ENCODE data around the gene SPRED3. TPM values are rescaled to one million over a fixed set of nuclear protein-coding genes. Genes with fewer than 3 reads are reported as not detected.

SPRED3 gene
- total RNA-seq, 1 donor from 2014 or later: 8.7 TPM

DNA sequence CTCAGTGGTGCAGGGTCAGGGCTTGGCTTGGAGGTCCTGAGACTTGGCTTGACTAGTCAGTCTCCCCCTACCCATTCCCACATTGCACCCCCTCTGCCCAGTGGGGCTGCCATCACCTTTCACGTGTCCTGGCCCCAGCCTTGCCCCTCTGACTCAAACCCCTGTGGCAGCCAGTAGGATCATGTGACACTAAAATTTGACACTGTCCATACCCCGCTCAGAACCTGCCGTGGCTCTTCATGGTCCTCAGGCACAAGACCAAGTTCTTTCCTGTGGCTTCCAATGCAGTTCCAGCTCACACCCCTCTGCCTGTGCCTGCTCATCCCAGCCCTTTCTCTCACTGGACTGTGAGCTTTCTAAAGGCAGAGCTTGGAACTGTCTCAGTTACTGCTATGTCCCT lies 11.9 kb upstream of the SPRED3 start:
- Mint-ChIP-seq H3K27ac (ENCODE audit: unreplicated experiment) (no peak overlapping the region), H3K9me3 (ENCODE audit: unreplicated experiment) (peaks cover 11% of the 10 kb centered on the region), H3K4me1 (ENCODE audit: low read depth, unreplicated experiment) (peaks cover 9% of the 10 kb centered on the region), H3K4me3 (ENCODE audit: unreplicated experiment) (peak overlapping the region; percentile 97), H3K27me3 (ENCODE audit: unreplicated experiment) (peaks cover 6% of the 10 kb centered on the region), H3K36me3 (ENCODE audit: unreplicated experiment) (no peaks in the 10 kb centered on the region)
- DNase-seq: no peak
- TF ChIP-seq, protein P1, sequence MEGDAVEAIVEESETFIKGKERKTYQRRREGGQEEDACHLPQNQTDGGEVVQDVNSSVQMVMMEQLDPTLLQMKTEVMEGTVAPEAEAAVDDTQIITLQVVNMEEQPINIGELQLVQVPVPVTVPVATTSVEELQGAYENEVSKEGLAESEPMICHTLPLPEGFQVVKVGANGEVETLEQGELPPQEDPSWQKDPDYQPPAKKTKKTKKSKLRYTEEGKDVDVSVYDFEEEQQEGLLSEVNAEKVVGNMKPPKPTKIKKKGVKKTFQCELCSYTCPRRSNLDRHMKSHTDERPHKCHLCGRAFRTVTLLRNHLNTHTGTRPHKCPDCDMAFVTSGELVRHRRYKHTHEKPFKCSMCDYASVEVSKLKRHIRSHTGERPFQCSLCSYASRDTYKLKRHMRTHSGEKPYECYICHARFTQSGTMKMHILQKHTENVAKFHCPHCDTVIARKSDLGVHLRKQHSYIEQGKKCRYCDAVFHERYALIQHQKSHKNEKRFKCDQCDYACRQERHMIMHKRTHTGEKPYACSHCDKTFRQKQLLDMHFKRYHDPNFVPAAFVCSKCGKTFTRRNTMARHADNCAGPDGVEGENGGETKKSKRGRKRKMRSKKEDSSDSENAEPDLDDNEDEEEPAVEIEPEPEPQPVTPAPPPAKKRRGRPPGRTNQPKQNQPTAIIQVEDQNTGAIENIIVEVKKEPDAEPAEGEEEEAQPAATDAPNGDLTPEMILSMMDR (IDR thresholded peaks at IDR 0.05; ENCODE audit: partially characterized antibody, unreplicated experiment): no peak

DNA sequence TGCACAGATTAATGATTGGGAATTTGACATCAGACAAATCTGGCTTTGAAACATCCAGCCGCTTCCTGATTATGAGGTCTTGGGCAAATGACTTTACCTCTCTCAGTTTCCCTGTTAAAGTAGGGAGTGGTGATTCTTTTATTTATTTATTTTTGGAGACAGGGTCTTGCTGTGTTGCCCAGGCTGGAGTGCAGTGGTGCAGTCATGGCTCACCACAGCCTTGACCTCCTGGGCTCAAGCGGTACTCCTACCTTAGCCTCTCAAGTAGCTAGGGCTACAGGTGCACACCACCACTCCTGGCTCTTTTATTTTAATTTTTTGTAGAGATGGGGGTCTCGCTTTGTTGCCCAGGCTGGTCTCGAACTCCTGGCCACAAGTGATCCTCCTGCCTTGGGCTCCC lies 11.4 kb upstream of the SPRED3 start:
- Mint-ChIP-seq H3K27me3 (ENCODE audit: unreplicated experiment) (peaks cover 6% of the 10 kb centered on the region), H3K4me3 (ENCODE audit: unreplicated experiment) (peak overlapping the region; percentile 97), H3K9me3 (ENCODE audit: unreplicated experiment) (peaks cover 11% of the 10 kb centered on the region), H3K4me1 (ENCODE audit: low read depth, unreplicated experiment) (peaks cover 9% of the 10 kb centered on the region), H3K27ac (ENCODE audit: unreplicated experiment) (no peak overlapping the region), H3K36me3 (ENCODE audit: unreplicated experiment) (no peaks in the 10 kb centered on the region)
- DNase-seq: no peak
- TF ChIP-seq, protein P1 (IDR thresholded peaks at IDR 0.05; ENCODE audit: partially characterized antibody, unreplicated experiment): no peak

- Mint-ChIP-seq H3K9me3 (ENCODE audit: unreplicated experiment) (peaks cover 11% of the 10 kb centered on the region), H3K27ac (ENCODE audit: unreplicated experiment) (no peak overlapping the region), H3K4me3 (ENCODE audit: unreplicated experiment) (no peak overlapping the region), H3K4me1 (ENCODE audit: low read depth, unreplicated experiment) (peaks cover 9% of the 10 kb centered on the region), H3K27me3 (ENCODE audit: unreplicated experiment) (peaks cover 3% of the 10 kb centered on the region), H3K36me3 (ENCODE audit: unreplicated experiment) (no peaks in the 10 kb centered on the region)
- TF ChIP-seq, protein P1 (IDR thresholded peaks at IDR 0.05; ENCODE audit: partially characterized antibody, unreplicated experiment): no peak
- DNase-seq: no peak
These were observed 9.6 kb upstream of the SPRED3 start for GRCh38 chr19:38378866-38379265.

- H3K27ac Mint-ChIP-seq (ENCODE audit: unreplicated experiment): no peak overlapping the region
- H3K9me3 Mint-ChIP-seq (ENCODE audit: unreplicated experiment): no peaks in the 10 kb centered on the region
- peaks cover 3% of the 10 kb centered on the region for H3K27me3 Mint-ChIP-seq (ENCODE audit: unreplicated experiment)
- peaks cover under 1% of the 10 kb centered on the region for H3K4me1 Mint-ChIP-seq (ENCODE audit: low read depth, unreplicated experiment)
- H3K36me3 Mint-ChIP-seq (ENCODE audit: unreplicated experiment): no peaks in the 10 kb centered on the region
- H3K4me3 Mint-ChIP-seq (ENCODE audit: unreplicated experiment): no peak overlapping the region
- TF ChIP-seq, protein P1 (IDR thresholded peaks at IDR 0.05; ENCODE audit: partially characterized antibody, unreplicated experiment): no peak
- no peak for DNase-seq
These were observed 7.4 kb upstream of the SPRED3 start for GRCh38 chr19:38381138-38381537.

- no peak for DNase-seq
- Mint-ChIP-seq H3K4me1 (ENCODE audit: low read depth, unreplicated experiment) (no peaks in the 10 kb centered on the region), H3K9me3 (ENCODE audit: unreplicated experiment) (peaks cover 2% of the 10 kb centered on the region), H3K27ac (ENCODE audit: unreplicated experiment) (no peak overlapping the region), H3K4me3 (ENCODE audit: unreplicated experiment) (no peak overlapping the region), H3K36me3 (ENCODE audit: unreplicated experiment) (no peaks in the 10 kb centered on the region), H3K27me3 (ENCODE audit: unreplicated experiment) (peaks cover 10% of the 10 kb centered on the region)
- TF ChIP-seq, protein P1 (IDR thresholded peaks at IDR 0.05; ENCODE audit: partially characterized antibody, unreplicated experiment): no peak
These were observed 5.3 kb upstream of the SPRED3 start for GRCh38 chr19:38383184-38383583.

Data from glutamatergic neuron (in vitro differentiated cells).